Embryonic facial prominence (tissue), 1 donor: ENCODE measurements around the gene LAMB4.

ENCODE experiments used
- DNase-seq: peaks from one replicate; pipeline ENCODE4 v3.0.0-alpha.2; 2016; ENCODE audit errors: extremely low spot score

LAMB4 gene

DNA sequence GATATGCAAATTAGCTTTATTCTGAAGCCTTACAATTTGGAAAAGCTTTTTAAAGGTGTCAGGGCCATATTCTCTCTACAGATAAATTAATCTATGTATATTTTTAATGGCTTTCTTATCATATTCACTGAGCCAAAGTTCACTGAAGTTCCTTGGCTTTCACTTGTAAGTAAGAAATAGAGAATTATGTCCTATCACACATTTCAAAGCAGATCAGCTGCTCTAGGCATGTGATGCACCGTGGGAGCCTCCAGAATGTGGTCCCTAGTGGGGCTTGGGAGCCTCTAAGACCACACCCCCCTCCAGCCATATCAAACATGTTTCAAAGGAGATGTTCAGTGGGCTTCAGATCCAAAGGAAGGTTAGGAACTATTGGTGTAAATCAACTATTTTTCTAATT lies 51.5 kb downstream of the LAMB4 start:
- DNase-seq: no peak

DNA sequence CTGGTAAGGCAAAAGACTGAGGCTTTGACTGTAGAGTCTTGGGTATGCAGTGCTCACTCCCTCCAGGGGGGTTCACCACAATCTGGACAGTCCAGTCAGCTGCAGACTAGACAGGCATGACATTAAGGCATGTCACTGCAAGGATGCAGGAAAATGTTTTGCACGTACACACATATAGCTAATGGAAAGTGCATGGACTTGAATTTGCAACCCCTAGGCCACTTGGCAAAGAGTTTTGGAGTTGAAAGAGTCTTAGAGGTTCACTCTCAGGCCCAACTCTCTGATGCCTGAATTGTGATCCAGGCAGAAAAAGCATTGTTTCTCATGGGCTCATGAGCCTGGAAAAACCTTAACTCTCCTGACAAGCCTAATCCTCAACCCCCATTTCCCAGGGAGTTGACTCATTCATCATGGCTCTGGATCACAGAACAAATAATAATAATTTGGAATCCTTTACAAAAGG lies 51.9 kb downstream of the LAMB4 start:
- DNase-seq: no peak

DNA sequence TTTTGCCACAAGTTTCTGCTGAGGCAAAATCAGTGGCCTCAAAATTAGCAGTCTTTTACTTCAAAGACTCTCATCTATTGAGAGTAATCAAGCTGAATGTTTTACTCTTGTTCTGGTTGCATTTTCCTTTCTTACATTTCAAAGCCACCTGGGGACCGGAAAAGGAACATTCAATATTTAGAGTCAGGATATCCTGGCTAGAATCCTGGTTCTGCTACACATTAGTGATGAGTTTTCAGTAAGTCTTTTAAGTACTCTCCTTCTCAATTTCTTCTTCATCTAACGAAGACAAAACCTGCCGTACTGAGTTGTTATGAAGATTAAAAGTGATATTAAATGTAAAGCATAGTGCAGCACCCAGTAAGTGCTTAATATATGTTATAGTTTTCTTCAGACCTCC lies 52.5 kb downstream of the LAMB4 start:
- DNase-seq: no peak

- no peak for DNase-seq
Observed at GRCh38 chr7:108076156-108076555, 54.0 kb downstream of the LAMB4 start.

GRCh38 chr7:108073305-108074070 lies 56.7 kb downstream of the LAMB4 start:
- no peak for DNase-seq

- DNase-seq: no peak
Observed at GRCh38 chr7:108072739-108073138, 57.4 kb downstream of the LAMB4 start.

GRCh38 chr7:108072116-108072515 lies 58.0 kb downstream of the LAMB4 start:
- no peak for DNase-seq

GRCh38 chr7:108071551-108071950 lies 58.6 kb downstream of the LAMB4 start:
- no peak for DNase-seq

DNA sequence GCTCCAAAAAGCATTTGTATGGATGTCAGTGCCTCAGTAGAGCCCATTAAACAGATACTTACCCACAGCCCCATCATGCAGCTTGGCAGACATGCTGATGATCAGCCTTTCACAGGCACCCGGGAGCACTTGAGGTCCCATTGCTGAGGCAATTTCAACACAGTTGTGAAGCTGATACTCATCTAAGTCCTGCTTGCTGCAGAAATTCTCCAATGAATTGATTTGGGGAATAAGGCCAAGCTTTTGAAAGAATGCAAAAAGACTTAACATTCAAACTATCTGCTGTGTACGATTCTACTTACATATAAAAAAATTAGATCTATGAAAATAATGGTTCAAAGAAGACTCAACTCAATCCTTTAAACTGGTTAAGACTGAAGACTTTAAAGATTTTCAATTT lies 60.5 kb downstream of the LAMB4 start:
- DNase-seq: no peak

DNA sequence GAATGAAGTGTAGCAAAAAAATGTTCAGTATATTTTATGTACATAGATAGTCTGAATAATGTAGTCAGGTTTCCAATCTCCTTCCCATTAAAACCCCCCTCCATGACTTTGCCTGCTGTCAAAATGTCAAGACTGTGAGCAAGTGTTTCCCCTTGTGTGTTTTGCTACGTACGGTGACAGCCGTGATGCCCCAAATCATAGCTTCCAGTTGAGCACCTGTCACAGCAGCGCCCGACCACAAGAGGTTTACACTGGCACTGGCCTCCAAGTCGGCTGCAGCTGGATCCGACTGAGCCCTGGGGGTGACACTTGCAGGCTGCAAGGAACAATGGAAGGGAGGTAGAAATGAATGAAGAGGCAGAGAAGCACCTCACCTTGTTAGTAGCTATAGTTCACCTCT lies 62.3 kb downstream of the LAMB4 start:
- no peak for DNase-seq

- no peak for DNase-seq
Observed at GRCh38 chr7:108066486-108066885, 63.7 kb downstream of the LAMB4 start.

DNA sequence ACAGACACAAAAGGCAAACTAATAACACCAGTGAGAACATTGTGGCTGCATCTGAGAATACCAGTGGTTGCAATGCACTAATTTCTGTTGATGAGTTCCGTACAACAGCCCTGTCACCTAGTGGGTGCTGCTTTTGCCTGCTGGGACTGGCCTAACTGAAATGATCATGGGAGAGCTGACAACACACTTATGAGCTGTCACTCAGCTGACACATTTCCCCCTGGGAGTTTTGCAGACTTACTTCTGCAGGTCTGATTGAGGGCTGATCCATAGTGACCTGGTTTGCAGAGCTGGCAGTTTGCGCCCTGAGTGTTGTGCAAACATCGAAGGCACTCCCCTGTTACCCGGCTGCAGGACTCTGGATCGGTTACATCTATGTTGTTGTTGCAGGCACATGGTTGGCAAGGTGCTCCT lies 66.6 kb downstream of the LAMB4 start:
- DNase-seq: no peak

DNA sequence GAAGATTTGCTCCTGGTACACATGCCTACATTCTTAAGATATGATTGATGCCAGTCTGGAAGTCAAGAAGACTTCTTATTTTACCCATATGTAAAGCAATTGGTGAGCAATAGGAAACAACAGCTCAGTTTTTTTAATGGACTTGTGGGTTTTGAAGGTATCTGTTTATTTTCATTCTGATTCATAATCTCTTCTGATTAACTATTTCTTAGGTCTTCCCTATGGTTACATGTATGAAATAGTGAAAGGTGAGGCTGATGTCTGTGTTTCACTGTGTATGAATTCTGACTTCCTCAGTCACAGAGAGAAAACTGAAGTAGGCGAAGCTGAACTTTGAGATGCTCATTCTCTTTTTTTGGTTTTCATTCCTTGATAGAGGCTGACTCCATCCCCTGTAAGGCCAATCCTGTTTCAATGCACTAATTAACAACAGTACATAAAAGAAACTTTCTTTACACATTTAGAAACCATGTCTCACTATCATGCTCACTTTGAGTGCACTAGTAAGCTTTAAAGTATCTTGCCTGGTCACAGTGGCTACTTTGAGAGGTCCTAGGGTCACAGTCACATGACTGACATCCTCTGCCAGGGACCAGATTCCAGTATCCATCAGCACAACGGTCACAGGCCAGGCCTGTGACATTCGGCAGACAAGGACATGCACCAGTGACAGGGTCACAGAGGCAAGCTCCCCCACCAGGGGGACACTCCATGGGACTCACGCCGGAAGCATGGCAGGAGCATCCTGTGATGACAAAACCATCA lies 67.7 kb downstream of the LAMB4 start:
- DNase-seq: no peak

- DNase-seq: no peak
Observed at GRCh38 chr7:108059526-108059925, 70.6 kb downstream of the LAMB4 start.

DNA sequence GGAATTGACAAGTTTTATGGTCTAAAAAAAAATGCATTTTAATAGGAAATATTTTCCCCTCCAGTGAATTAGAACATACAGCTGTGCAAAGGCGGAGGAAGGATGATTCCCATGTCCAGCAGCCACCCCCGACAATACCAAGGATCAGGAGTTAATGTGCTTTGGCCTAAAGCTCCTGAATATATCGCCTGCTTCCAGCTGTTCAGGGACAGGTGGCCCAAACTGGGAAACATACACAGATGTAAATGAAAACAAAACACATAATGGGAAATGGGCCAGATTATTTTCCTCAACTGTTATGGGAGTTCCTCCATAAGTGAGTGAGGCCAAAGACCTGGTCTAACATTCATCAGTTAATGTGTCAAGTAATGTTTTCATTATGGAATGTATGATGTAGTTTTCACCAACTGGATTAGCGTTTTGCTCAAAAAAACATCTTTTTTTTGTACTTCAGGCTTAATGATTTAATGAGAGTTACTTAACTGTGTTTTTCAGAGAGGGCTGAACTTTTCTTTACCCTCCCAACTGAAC lies 72.1 kb downstream of the LAMB4 start:
- no peak for DNase-seq

DNA sequence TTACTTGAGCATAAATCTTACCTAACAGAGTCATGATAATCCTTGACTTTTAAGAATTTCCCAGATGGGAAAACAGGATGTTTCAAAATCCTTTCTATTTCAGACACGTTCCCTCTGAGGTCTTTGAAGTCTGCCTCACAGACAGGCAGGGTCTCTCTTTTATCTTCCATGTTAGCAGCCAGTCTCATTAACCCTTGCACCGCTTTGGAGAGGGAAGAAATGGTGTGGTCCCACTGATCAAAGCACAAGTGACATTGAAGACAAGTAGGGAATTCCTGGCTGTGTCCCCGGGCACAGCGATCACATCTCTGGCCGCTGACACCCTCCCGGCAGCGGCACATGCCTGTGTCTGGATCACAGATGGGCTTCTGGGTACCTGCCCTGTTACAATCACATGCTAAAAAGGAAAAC lies 74.5 kb downstream of the LAMB4 start:
- no peak for DNase-seq

- DNase-seq: no peak
Observed at GRCh38 chr7:108054537-108054936, 75.6 kb downstream of the LAMB4 start.

DNA sequence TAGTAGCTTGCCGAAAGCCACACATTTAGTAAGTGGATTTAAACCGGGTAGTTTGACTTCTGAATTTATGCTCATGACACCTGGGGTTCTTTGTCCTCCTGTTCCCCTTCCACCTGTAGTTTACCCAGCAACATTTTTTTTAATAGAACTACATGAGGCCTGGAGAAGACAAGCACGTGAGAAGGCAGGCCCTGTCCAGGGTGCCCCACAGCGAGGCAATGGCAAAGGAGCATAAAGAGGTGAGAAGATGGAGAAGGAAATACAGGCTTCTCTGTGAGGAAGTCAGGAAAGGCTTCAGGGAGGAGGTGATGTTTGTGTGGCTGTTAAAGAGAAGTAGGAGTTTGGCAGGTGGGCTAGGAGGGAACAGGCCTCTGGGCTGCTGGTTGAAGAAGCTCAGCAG lies 76.9 kb downstream of the LAMB4 start:
- no peak for DNase-seq

GRCh38 chr7:108051454-108051853 lies 78.7 kb downstream of the LAMB4 start:
- no peak for DNase-seq

DNA sequence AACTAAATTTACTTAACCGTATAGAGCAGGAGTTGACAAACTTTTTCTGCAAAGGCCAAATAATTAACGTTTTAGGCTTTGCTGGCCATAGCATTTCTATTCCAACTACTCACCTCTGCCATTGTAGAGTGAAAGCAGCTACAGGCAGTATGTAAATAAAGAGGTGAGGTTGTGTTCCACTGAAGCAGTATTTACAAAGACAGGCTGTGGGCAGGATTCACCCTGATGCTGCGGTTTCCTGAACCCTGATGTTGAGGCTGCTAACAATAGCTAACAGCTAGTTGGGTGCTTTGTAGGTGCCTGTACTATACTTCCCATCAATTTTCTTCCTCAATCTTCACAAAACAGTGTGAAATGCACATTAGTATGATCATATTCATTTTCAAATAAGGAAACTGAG lies 80.2 kb downstream of the LAMB4 start:
- DNase-seq: no peak

GRCh38 chr7:108048422-108048821 lies 81.7 kb downstream of the LAMB4 start:
- no peak for DNase-seq

DNA sequence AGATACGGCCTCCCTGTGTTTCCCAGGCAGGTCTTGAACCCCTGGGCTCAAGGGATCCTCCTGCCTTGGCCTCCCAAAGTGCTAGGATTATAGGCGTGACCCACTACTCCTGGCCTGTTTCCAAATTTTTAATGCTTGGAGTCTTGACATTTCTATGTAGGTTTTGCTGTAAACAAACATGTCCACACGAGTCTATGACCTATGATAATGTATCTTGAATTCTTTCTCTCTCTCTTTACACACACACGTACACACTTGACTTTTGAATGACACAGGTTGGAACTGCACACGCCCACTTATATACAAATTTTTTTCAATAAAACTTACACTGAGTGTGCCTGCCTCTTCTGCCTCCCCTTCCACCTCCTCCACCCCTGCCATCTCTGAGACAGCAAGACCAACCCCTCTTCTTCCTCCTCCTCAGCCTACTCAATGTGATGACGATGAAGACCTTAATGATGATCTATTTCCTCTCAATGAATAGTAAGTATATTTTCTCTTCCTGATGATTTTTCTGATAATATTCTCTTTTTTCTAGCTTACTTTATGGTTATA lies 83.1 kb downstream of the LAMB4 start:
- no peak for DNase-seq

DNA sequence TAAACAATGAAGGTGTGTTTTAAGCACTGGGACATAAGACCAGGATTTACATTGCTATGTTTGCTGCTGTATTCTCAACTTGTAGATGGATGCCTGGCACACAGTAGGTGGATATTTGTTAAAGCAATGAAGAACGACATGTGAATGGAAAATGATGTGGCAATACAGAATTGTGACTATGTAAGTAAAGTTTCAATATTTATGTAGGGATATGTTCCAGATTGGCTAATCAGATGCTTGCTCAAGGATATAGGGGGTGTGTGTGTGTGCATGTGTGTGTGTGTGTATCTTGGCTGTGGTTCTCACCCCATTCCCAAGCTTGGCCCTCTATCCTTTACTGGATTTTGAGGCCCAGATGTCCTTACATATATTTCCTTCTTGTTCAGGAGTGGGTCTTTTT lies 84.5 kb downstream of the LAMB4 start:
- no peak for DNase-seq
